CD4-positive, alpha-beta T cell treated with Interleukin-17A for 1 hour (primary cell): ENCODE results near the gene ADPRH.

Source experiments
- DNase-seq: peaks from one replicate; pipeline ENCODE4 v3.0.0-alpha.2; 2020

Gene ADPRH

GRCh38 chr3:119631516-119631915 lies 52.2 kb downstream of the ADPRH start:
- no peak for DNase-seq

GRCh38 chr3:119632216-119632615 lies 52.9 kb downstream of the ADPRH start:
- DNase-seq, result no peak

GRCh38 chr3:119632829-119633228 lies 53.5 kb downstream of the ADPRH start:
- no peak for DNase-seq

- no peak for DNase-seq
Measured at GRCh38 chr3:119635719-119636118, 56.4 kb downstream of the ADPRH start.

- no peak for DNase-seq
Measured at GRCh38 chr3:119636249-119636648, 57.0 kb downstream of the ADPRH start.

- no peak for DNase-seq
Measured at GRCh38 chr3:119636891-119637611, 57.8 kb downstream of the ADPRH start.

GRCh38 chr3:119637679-119638477 lies 58.6 kb downstream of the ADPRH start:
- DNase-seq, result peak; percentile 12
